Measurements from ENCODE around the gene MYNN. TPM values are rescaled to one million over a fixed set of nuclear protein-coding genes. Genes with fewer than 3 reads are reported as not detected.

MYNN gene
- total and polyA plus RNA-seq, 9 of the 15 experiments (the other 6 are each of a cell fraction or from before 2014, with no cell fraction given): 10.4 to 35.7 (median 21.3) TPM

GRCh38 chr3:169764882-169765612 is 8.1 kb upstream of the MYNN start, which contains the start of gene TERC (continued):
- TF ChIP-seq ELK1 (CRISPR knock-in tag; IDR thresholded peaks at IDR 0.05) (no peak), ID3 (CRISPR knock-in tag; IDR thresholded peaks at IDR 0.05) (no peak), ID3 (tag; IDR thresholded peaks at IDR 0.05) (no peak), E2F5 (CRISPR knock-in tag; IDR thresholded peaks at IDR 0.05) (no peak), THRB (CRISPR knock-in tag; conservative IDR thresholded peaks at IDR 0.05) (peak; percentile 92), ZNF75A (CRISPR knock-in tag; IDR thresholded peaks at IDR 0.05) (0 out of 2 replicates have a peak, but pooled peaks have one; percentile 21), HBP1 (CRISPR knock-in tag; IDR thresholded peaks at IDR 0.05) (0 out of 2 replicates have a peak, but pooled peaks have one; percentile 51), ZBTB1 (CRISPR knock-in tag; IDR thresholded peaks at IDR 0.05; ENCODE audit: borderline replicate concordance, low read depth) (no peak; the same call in 1 of the 2 replicates), BRF1 (IDR thresholded peaks at IDR 0.05; ENCODE audit: borderline replicate concordance, extremely low read depth, insufficient read length) (no peak), ZNF518B (CRISPR knock-in tag; IDR thresholded peaks at IDR 0.05) (no peak), JUND (IDR thresholded peaks at IDR 0.05; ENCODE audit: borderline replicate concordance, low read depth, low read length) (peak; percentile 18; the same call in 1 of the 2 replicates), JUND (tag; IDR thresholded peaks at IDR 0.05; ENCODE audit: borderline replicate concordance, low read depth, low read length) (no peak), KDM2B (CRISPR knock-in tag; IDR thresholded peaks at IDR 0.05) (no peak), SMAD1 (IDR thresholded peaks at IDR 0.05; ENCODE audit: low read depth, low read length, partially characterized antibody) (peak; percentile 65), NFE2L1 (tag; IDR thresholded peaks at IDR 0.05; ENCODE audit: borderline replicate concordance, low read depth) (no peak), RBM39 (optimal IDR thresholded peaks at IDR 0.05; ENCODE audit: low read depth, low read length) (no peak), ZFP1 (CRISPR knock-in tag; IDR thresholded peaks at IDR 0.05) (peak; percentile 41; the same call in 1 of the 2 replicates), SMARCA5 (IDR thresholded peaks at IDR 0.05) (no peak)

Measured in K562 (cell line).